ENCODE data around the gene ZFAND6.

GRCh38 chr15:80105595-80105994, 46.1 kb downstream of the ZFAND6 start:
- TF ChIP-seq CTCF (IDR thresholded peaks at IDR 0.05; ENCODE audit: low read length) (no peak), EZH2 (IDR thresholded peaks at IDR 0.05; ENCODE audit: borderline replicate concordance, low read length) (no peak)

Data from OCI-LY1 (cell line).